SK-N-SH treated with all-trans-retinoic acid at 6 μM for 48 hours (cell line): ENCODE results near the gene AKR1B15.

ENCODE experiments used
- BACH2 ChIP-seq: fragments of 250-450 bp; sonication (Bioruptor Pico); IDR thresholded peaks from 2 replicates; pipeline ENCODE4 v1.9.0; 2021; ENCODE audit warnings: mild to moderate bottlenecking, borderline replicate concordance
- ESRRG ChIP-seq: fragments of 250-450 bp; sonication (Bioruptor Pico); IDR thresholded peaks from 2 replicates; pipeline ENCODE4 v1.6.1; 2021; ENCODE audit warnings: mild to moderate bottlenecking
- GLIS3 ChIP-seq: fragments of 250-450 bp; sonication (Bioruptor Pico); IDR thresholded peaks from 2 replicates; pipeline ENCODE4 v1.5.0; 2020; ENCODE audit warnings: mild to moderate bottlenecking, moderate library complexity
- PPARA ChIP-seq: fragments of 250-450 bp; sonication (Bioruptor Pico); IDR thresholded peaks from 2 replicates; pipeline ENCODE4 v1.5.0; 2020; ENCODE audit warnings: mild to moderate bottlenecking, borderline replicate concordance
- TOX ChIP-seq: fragments of 250-450 bp; sonication (Bioruptor Pico); IDR thresholded peaks from 2 replicates; pipeline ENCODE4 v1.8.0; 2021; ENCODE audit warnings: mild to moderate bottlenecking, moderate library complexity, borderline replicate concordance
- ZC3H10 ChIP-seq: fragments of 250-450 bp; sonication (Bioruptor Pico); IDR thresholded peaks from 2 replicates; pipeline ENCODE4 v1.5.1; 2021; ENCODE audit warnings: mild to moderate bottlenecking, moderate library complexity
- ZFP3 ChIP-seq: fragments of 250-450 bp; sonication (Bioruptor Pico); IDR thresholded peaks from 2 replicates; pipeline ENCODE4 v1.5.0; 2020; ENCODE audit warnings: mild to moderate bottlenecking, moderate library complexity
- ZNF565 ChIP-seq: fragments of 450-650 bp; formaldehyde crosslinking; conservative IDR thresholded peaks from 2 replicates; pipeline ENCODE4 v1.5.0; 2020; ENCODE audit warnings: low read depth, mild to moderate bottlenecking, moderate library complexity
- ZNF8 ChIP-seq: fragments of 450-650 bp; formaldehyde crosslinking; IDR thresholded peaks from 2 replicates; pipeline ENCODE4 v1.5.0; 2020; ENCODE audit warnings: mild to moderate bottlenecking, moderate library complexity
- TF ChIP-seq, protein P1 (sequence below): fragments of 250-450 bp; sonication (Bioruptor Pico); IDR thresholded peaks from 2 replicates; pipeline ENCODE4 v1.5.1; 2021; ENCODE audit warnings: mild to moderate bottlenecking, moderate library complexity
- TF ChIP-seq, protein P2 (sequence below): fragments of 250-450 bp; sonication (Bioruptor Pico); IDR thresholded peaks from 2 replicates; pipeline ENCODE4 v1.8.0; 2020; ENCODE audit warnings: mild to moderate bottlenecking, moderate library complexity, borderline replicate concordance

DNA sequence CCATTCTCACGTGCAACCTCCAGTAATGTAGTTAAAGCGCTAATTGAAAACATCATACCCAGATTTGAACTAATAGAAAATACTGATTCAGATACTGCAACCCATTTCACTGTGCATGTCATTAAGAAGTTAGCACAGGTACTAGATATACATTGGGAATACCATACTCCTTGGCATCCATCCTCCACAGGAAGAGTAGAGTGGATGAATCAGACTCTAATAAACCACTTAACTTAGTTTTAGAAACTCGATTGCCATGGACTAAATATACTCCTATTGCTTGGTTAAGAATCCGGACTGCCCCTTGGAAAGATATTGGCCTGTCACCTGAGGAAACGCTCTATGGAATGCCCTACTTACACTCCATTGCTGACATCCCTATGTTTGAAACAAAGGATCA, 9.5 kb downstream of the AKR1B15 start:
- TF ChIP-seq TOX (CRISPR knock-in tag) (no peak), PPARA (CRISPR knock-in tag) (no peak), ZFP3 (CRISPR knock-in tag) (no peak), ZNF8 (CRISPR knock-in tag) (no peak), ZC3H10 (CRISPR knock-in tag) (no peak), BACH2 (no peak), GLIS3 (CRISPR knock-in tag) (no peak), ESRRG (CRISPR knock-in tag) (no peak), ZNF565 (CRISPR knock-in tag) (no peak)
- TF ChIP-seq, protein P1, sequence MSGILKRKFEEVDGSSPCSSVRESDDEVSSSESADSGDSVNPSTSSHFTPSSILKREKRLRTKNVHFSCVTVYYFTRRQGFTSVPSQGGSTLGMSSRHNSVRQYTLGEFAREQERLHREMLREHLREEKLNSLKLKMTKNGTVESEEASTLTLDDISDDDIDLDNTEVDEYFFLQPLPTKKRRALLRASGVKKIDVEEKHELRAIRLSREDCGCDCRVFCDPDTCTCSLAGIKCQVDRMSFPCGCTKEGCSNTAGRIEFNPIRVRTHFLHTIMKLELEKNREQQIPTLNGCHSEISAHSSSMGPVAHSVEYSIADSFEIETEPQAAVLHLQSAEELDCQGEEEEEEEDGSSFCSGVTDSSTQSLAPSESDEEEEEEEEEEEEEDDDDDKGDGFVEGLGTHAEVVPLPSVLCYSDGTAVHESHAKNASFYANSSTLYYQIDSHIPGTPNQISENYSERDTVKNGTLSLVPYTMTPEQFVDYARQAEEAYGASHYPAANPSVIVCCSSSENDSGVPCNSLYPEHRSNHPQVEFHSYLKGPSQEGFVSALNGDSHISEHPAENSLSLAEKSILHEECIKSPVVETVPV = no peak
- TF ChIP-seq, protein P2, sequence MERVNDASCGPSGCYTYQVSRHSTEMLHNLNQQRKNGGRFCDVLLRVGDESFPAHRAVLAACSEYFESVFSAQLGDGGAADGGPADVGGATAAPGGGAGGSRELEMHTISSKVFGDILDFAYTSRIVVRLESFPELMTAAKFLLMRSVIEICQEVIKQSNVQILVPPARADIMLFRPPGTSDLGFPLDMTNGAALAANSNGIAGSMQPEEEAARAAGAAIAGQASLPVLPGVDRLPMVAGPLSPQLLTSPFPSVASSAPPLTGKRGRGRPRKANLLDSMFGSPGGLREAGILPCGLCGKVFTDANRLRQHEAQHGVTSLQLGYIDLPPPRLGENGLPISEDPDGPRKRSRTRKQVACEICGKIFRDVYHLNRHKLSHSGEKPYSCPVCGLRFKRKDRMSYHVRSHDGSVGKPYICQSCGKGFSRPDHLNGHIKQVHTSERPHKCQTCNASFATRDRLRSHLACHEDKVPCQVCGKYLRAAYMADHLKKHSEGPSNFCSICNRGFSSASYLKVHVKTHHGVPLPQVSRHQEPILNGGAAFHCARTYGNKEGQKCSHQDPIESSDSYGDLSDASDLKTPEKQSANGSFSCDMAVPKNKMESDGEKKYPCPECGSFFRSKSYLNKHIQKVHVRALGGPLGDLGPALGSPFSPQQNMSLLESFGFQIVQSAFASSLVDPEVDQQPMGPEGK (CRISPR knock-in tag) = no peak
